T-helper 2 cell (primary cell): ENCODE data around the gene EPS8L2.
A peak's percentile ranks its signal among the peaks of the same experiment; 100 is the strongest.

ENCODE experiments used
- DNase-seq, 5 experiments: peaks; one replicate each; pipeline versions ENCODE4 v3.0.0 to v3.0.0-alpha.2; 2012 to 2022

Gene EPS8L2

DNA sequence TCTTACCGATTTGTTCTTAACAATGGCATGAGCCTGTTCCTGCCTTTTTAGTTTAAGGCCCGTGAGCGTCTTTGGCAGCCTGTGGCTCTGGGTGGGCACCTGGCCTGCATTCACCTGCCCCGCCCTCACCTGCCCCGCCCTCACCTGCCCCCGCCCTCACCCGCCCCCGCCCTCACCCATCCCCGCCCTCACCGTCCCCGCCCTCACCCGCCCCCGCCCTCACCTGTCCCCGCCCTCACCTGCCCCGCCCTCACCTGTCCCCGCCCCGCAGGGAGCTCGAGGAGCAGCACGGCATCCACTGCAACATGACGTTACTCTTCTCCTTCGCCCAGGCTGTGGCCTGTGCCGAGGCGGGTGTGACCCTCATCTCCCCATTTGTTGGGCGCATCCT lies 57.0 kb downstream of the EPS8L2 start:
- no peak for DNase-seq

DNA sequence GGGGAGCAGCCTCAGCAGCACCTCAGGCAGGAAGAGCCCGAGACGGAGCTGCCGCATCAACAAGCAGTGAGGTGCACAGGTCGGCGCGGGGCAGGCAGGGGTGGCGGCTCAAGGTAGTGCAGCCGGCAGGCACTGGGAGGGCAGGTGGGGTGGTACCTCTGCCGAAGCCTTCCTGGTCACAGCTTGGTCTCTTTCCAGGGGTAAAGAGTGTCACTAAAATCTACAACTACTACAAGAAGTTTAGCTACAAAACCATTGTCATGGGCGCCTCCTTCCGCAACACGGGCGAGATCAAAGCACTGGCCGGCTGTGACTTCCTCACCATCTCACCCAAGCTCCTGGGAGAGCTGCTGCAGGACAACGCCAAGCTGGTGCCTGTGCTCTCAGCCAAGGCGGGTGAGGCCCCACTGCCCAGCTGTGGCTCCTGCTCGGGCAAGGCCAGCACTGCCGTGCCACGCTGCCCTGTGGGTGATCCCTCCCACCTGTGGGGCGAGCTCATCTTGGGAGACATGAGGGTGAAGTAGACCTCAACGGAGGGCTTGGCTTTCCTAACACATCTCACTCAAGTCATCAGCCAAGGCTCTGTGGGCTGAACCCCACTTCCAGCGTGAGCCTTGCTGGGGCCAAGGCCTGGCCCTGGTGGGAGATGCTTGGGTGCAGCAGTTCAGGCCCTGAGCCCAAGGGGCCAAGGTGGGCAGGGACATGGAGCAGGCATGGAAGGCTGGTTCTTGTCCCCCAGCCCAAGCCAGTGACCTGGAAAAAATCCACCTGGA lies 57.7 kb downstream of the EPS8L2 start:
- no peak for DNase-seq

GRCh38 chr11:764322-765024 lies 58.4 kb downstream of the EPS8L2 start:
- no peak for DNase-seq

DNA sequence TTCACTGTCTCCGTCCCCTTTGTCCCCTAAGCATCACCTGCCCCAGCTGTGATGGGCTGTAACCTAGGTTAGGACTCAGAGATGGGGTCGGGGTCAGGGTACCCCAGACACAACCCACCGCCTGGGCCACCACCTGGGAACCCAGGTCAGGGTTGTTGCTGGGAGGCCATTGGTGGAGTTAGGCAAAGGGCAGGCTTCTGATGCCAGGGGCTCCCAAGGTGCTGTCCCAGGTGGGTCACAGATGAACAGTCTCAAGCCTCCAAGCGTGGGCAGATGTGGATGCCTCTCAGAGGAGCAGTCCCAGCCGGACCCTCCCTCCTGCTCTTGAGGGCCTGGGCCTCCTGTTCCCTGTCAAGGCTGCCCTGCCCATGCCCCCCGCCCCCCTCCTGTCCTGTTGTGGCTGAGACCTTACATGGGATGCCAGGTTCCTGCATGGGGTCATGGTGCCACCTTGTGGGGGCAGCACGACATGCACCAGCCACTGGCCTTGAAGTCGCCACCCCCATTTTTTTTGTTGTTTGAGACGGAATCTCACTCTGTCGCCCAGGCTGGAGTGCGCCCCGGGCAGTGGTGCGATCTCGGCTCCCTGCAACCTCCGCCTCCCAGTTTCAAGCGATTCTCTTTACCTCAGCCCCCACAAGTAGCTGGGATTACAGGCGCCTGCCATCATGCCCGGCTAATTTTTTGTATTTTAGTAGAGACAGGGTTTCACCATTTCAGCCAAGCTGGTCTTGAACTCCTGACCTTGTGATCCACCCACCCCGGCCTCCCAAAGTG lies 59.2 kb downstream of the EPS8L2 start:
- peak in 4 of 5 experiments; percentile 29 to 77 (median 48) for DNase-seq

DNA sequence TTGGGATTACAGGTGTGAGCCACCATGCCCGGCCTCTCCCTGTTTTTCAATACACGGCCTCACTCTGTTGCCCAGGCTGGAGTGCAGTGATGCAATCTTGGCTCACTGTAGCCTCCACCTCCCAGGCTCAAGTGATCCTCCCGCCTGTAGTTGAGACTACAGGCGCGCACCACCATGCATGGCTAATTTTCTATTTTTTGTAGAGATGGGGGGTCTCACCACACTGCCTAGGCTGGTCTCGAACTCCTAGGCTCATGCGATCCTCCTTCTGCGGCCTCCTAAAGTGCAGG lies 59.7 kb downstream of the EPS8L2 start:
- DNase-seq = no peak

DNA sequence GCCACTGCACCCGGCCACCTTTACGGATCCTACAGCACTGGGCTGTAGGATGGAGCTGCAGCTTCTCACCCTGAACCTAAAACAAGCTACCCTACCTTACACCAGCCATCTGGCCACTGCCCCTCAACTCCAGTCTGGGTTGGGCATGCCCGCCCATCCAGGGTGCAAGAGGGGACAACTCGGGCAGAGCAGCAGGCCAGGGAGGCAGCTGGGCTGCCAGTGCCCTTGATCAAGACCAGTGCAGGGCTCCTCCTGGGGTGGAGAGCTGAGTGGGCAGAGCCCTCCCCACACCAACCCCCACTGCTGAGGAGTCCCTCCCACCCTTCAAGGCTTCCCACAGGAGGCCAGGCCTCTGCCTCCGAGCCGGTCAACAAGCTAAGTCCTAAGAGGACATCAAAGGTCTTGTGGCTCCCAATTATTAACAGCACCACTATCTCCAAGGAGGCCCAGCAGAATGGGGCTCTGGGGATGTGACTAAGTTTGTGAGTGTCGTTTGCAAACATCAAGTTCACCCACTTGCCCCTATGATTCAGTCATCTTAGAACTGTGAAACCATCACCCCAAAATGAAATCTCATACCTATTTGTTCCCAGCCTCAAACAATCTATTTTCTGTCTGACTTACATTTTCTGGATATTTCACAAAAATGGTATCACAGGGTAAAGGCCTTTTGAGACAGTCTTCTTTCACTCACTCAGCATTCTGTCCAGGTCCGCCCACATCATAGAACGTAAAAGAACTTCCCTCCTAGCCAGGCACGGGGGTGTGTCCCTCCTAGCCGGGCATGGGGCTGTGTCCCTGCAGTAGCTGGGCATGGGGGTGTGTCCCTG lies 60.3 kb downstream of the EPS8L2 start:
- DNase-seq = no peak

GRCh38 chr11:766936-767210 lies 60.8 kb downstream of the EPS8L2 start:
- DNase-seq = no peak

DNA sequence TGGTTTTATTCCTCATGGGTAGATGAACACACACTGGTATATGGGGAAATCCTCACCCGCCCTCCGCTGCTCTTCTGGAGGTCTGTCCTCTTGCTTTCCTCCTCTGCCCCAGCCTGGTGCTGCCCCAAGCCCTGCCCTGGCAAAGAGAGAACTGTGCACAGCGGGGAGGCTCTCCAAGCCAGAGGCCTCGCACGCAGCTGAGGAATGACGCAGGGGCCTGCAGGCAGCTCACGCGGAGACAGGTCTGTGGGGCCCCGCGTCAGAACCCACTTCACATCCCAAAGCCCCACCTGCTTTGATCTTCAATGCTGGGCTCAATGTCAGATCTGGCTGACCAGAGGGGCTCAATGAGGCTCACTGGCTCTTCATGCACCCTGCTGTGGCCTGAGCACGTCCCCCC lies 61.2 kb downstream of the EPS8L2 start:
- no peak for DNase-seq

GRCh38 chr11:769887-770641 lies 64.0 kb downstream of the EPS8L2 start:
- no peak for DNase-seq

DNA sequence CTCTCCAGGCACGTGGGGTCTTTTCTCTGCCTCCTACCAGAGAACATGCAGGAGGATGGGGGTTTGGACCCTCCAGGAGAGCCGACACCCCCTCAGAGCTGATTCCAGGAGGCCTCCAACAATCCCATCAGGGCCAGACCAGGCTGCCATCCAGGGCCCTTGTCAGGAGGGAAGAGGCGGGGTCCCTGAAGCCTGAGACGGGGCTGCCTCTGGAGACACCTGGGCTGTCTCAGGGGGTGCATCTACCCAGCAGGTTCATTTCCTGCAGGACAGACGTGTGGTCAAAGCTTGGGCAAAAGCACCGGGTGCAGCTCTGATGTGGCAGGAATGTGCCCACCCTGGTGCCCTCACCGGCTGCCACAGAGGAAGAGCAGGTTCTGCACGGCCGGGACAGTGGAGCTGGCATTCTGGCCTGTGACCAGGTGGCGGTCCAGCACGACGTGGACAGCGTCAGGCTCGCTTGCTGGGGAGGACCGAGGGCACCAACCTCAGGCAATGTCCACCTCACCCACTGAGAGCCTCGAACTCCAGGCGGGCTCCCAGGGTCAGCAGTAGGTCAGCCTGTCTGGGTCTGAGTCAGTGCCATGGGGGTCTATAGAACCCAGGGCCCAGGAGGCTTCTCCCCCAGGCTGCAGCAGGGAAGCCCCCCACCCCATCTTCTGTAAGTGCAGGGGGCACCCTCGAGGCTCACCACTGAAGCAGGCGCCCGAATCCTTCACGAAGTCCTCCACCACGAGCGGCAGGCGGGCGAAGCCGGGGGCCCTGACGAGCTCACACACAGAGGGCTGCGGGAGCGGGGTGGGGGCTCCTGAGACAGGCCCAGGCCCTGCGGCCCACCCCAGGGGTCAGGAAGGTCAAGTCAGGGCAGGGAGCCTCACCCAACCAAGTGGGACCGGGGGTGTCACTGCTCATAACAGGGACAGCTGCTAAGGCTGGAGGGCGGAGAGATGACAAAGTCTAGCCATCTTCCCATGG lies 64.9 kb downstream of the EPS8L2 start:
- no peak for DNase-seq

- DNase-seq = no peak
Observed at GRCh38 chr11:771617-772204, 65.7 kb downstream of the EPS8L2 start.

GRCh38 chr11:772429-773390 lies 66.7 kb downstream of the EPS8L2 start:
- DNase-seq = no peak

- no peak for DNase-seq
Observed at GRCh38 chr11:773425-773824, 67.4 kb downstream of the EPS8L2 start.

DNA sequence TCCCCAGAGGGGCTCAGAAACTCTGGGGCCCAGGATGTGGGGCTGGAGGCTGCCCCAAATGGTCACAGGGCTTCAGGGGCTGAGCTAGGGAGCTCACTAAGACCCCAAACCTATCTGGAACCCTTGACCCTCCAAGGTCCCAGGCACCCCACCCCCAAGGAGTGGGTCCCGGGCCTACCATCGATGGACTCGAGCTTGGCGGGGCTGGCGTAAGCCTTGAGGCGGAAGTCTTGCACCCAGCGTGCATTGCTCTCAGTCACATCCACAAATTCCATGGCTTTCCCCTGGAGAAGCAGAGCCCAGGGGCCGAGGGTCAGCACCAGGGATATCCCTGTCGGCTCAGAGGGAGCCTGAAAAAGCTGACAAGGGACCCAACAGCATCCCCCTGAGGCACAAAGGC lies 67.8 kb downstream of the EPS8L2 start:
- no peak for DNase-seq

- DNase-seq = no peak
Observed at GRCh38 chr11:774873-775592, 69.0 kb downstream of the EPS8L2 start.

DNA sequence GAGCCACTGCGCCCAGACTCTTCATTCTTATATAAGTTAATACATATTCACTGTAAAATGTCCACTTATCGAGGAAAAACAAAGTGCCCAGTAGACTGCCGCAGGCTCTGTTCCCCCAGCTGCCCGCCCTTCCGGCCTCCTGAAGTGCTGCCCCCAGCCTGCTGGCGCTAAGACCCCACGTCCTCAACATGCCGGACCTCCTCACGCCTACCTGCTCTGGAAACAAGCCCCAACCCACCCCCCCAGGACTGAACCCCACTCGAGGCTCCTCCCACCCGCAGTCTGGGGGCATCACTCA lies 70.2 kb downstream of the EPS8L2 start:
- no peak for DNase-seq

GRCh38 chr11:776561-777287 lies 70.7 kb downstream of the EPS8L2 start:
- DNase-seq = peak in 2 of 5 experiments; percentile 15 to 60
